Measurements from ENCODE around the gene CLECL1.

The CLECL1 gene

GRCh38 chr12:9756170-9756569 lies 23.3 kb upstream of the CLECL1 start:
- TF ChIP-seq CTCF (IDR thresholded peaks at IDR 0.05; ENCODE audit: insufficient read depth, low read depth, low read length, missing control alignments), result no peak
- no peak overlapping the region for H3K4me3 ChIP-seq (ENCODE audit: low read length)
- no peak for DNase-seq (ENCODE audit: low read depth)

- TF ChIP-seq CTCF (IDR thresholded peaks at IDR 0.05; ENCODE audit: insufficient read depth, low read depth, low read length, missing control alignments), result no peak
- DNase-seq (ENCODE audit: low read depth), result no peak
- H3K4me3 ChIP-seq (ENCODE audit: low read length), result no peak overlapping the region
Measured at GRCh38 chr12:9755567-9755966, 22.7 kb upstream of the CLECL1 start.

- TF ChIP-seq CTCF (IDR thresholded peaks at IDR 0.05; ENCODE audit: insufficient read depth, low read depth, low read length, missing control alignments), result no peak
- no peak overlapping the region for H3K4me3 ChIP-seq (ENCODE audit: low read length)
- DNase-seq (ENCODE audit: low read depth), result no peak
Measured at GRCh38 chr12:9755035-9755434, 22.1 kb upstream of the CLECL1 start.

- H3K4me3 ChIP-seq (ENCODE audit: low read length), result no peak overlapping the region
- no peak for DNase-seq (ENCODE audit: low read depth)
- no peak for TF ChIP-seq CTCF (IDR thresholded peaks at IDR 0.05; ENCODE audit: insufficient read depth, low read depth, low read length, missing control alignments)
Measured at GRCh38 chr12:9754099-9754927, 21.4 kb upstream of the CLECL1 start.

- no peak overlapping the region for H3K4me3 ChIP-seq (ENCODE audit: low read length)
- DNase-seq (ENCODE audit: low read depth), result no peak
- TF ChIP-seq CTCF (IDR thresholded peaks at IDR 0.05; ENCODE audit: insufficient read depth, low read depth, low read length, missing control alignments), result no peak
Measured at GRCh38 chr12:9753498-9753897, 20.6 kb upstream of the CLECL1 start.

GRCh38 chr12:9753073-9753472 lies 20.2 kb upstream of the CLECL1 start:
- no peak for TF ChIP-seq CTCF (IDR thresholded peaks at IDR 0.05; ENCODE audit: insufficient read depth, low read depth, low read length, missing control alignments)
- DNase-seq (ENCODE audit: low read depth), result no peak
- H3K4me3 ChIP-seq (ENCODE audit: low read length), result no peak overlapping the region
